Brain pericyte (primary cell): Measurements from ENCODE around the gene IGF2R.
"Not testable (repeated sequence)": the region's sequence is repeated elsewhere in the genome, so short reads cannot be mapped to it uniquely, and the experiment has no call there.

ENCODE experiments used
- DNase-seq: peaks from one replicate; pipeline ENCODE4 v3.0.0-alpha.2; 2012; ENCODE audit warnings: low read depth, low spot score

IGF2R gene

GRCh38 chr6:159953091-159953601 is 15.7 kb upstream of the IGF2R start:
- no peak for DNase-seq

DNA sequence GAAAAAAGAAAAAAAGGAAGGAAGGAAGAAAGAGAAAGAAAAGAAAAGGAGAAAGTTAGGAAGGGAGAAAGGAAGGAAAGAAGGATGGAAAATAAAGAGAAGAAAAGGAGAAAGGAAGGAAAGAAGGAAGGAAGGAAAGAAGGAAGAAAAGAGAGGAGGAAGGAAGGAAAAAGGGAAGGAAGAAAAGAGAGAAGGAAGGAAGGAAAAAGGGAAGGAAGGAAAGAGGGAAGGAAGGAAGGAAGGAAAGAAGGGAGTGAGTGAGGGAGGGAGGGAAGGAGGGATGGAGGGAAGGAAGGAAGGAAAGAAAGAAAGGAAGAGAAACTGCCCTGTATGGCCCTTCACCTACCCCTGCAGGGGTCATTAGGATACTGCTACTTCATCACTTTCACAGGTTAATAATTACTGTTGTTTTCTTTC is 12.9 kb upstream of the IGF2R start:
- no peak for DNase-seq

- no peak for DNase-seq
These were observed 11.7 kb upstream of the IGF2R start for GRCh38 chr6:159957071-159957673.

DNA sequence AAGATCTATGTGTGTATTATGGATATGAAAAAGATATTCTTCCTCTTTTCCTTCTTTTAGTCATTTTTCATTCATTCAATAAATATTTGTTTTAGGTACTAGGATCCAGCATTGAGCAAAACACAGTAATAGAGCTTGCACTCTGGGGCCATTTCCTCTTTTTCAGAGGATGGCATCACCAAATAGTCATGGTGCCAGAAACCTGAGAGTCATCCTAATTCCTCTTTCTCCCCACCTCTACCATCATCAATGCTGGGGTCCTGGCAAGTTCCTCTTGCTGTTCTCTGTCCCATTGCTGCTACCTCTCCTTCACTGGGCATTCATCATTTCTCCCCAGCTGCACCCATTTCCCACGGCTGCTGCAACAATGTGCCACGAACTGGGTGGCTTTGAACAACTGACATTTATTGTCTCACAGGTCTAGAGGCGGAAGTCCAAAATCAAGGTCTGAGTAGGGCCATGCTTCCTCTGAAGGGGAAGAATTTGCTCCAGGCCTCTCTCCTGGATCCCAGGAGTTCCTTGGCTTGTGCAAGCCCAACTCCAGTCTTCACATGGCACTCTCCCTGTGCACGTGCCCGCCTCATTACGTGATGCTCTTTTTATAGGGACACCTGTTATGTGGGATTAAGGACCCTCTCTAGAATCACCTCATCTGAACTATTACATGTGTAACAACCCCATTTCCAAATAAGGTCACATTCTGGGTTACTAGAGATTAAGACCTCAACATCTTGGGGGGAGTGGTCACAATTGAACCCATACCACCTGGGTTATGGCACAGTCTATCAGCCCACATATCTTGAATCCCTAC is 9.5 kb upstream of the IGF2R start:
- no peak for DNase-seq

DNA sequence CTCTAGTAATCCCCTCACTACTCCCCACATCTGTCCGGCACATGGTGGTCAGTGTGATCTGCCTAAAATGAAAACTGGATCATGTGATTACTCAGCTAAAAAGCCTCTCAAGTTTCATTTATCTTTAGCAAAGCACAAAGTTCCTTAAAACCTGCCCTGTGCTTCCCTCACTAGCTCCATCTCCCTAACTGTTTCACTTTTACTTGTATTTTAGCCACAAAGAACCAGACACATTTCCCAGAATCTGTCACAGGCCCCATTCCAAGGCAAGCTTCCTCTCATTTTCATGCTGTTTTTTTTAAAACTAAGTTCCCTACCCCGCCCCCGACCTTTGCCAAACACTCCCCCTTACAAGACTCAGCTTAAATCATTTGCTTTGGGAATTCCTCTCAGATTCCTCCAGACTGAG is 8.9 kb upstream of the IGF2R start:
- DNase-seq, result no peak

- no peak for DNase-seq
These were observed 8.4 kb upstream of the IGF2R start for GRCh38 chr6:159960485-159960884.

GRCh38 chr6:159961528-159961927 is 7.4 kb upstream of the IGF2R start:
- DNase-seq, result no peak

DNA sequence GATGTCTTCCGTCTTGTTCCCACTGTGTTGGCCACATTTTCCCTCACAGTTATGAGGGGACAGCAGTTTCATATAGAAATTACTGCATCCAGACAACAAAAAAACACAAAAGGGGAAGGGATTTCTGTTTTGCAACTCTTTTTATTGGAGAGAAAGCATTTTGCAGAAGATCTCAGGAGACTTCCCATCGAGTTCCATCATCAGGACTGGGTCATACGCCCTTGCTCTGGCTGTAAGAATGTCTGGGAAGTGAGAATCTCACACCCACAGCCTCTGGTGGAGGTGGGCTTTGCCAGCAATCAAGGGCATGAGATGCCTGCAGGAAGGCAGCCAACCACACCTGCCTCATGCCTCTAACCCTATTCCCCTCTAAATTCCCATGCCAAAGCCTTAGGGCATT is 5.8 kb upstream of the IGF2R start:
- DNase-seq, result no peak

GRCh38 chr6:159964046-159964445 is 4.8 kb upstream of the IGF2R start:
- no peak for DNase-seq

- no peak for DNase-seq
These were observed 2.5 kb upstream of the IGF2R start for GRCh38 chr6:159966339-159966738.

- no peak for DNase-seq
These were observed 1.9 kb upstream of the IGF2R start for GRCh38 chr6:159966981-159967380.

- not testable (repeated sequence) for DNase-seq
These were observed 1.3 kb upstream of the IGF2R start for GRCh38 chr6:159967621-159968020.

DNA sequence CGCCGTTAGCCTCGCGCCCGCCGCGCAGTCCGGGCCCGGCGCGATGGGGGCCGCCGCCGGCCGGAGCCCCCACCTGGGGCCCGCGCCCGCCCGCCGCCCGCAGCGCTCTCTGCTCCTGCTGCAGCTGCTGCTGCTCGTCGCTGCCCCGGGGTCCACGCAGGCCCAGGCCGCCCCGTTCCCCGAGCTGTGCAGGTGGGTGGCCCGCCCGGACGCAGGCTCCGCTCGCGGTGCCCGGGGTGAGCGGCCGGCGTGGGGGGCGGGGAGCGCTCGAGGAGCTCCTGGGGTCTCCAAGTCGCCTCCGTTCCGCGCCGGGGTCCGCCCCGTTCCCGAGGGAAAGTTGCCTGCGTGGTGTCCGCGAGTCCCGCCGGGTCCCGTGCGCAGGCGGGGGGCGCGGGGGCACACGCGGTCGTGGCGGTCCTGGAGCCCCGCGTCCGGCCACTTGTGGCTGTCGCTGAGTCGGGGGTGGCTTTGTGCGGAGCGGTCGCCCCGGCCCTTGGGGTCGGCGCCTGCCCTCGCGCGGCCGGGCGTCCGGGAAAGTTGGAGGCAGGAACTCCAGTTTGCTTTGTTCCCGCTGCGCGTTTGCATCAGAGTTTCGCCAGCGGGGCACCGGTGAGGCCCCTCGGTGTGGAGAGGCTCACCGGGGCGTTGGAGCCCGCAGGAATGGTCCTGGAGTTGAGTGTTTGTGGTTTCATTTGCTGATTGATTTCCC is 476 bp downstream of the IGF2R start:
- no peak for DNase-seq

GRCh38 chr6:159969921-159970320 is 1.0 kb downstream of the IGF2R start:
- DNase-seq, result no peak

DNA sequence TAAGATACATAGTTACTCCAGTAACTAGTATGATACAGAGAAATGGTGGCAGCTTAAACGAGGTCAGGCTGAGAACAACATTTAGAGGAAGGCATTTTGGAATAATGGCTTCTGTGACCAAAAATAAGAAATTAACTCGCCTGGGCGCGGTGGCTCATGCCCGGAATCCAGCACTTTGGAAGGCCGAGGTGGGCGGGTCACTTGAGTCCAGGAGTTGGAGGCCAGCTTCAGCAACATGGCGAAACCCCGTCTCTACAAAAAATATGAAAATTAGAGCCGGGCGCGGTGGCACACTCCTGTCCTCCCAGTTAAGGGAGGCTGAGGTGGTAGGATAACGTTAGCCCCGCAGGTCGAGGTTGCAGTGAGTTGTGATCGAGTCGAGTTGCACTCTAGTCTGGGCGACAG is 1.8 kb downstream of the IGF2R start:
- no peak for DNase-seq

- no peak for DNase-seq
These were observed 2.7 kb downstream of the IGF2R start for GRCh38 chr6:159971341-159972178.

DNA sequence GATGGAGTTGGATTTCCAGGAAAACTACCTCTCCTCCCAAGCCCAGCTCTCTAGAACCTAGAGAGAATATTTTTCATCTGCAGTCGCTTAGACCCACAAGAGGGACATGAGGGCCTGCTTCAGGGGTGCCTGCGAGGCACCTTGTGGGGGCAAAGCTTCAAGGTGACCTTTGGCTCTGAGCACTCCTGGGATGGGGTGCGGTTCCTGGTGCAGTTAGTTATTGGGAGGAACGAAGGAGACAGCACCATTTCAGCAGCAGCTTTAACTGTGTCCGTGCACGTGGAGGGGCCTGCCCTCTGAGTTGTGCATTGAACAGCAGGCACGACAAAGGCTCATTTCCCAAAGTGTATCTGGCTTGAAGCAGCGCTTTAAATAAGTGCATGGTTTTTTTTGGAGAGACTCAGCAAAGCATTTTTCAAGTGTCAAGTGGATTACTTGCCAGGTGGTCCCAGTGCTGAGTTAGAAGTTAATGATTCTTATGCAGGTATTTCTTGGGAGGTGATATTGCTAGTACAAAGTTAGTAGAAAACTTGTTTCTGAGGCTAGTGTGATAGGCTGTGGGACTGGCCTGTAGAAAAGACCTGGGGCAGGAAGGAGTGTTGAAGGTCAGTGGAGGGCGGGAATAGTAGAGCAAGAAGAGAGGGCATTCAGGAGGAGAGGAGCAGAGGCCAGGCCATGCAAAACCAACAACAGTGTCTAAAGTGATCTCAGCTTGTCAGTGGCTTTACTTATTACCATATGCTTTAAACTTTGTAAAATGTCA is 3.8 kb downstream of the IGF2R start:
- no peak for DNase-seq

- DNase-seq, result no peak
These were observed 4.5 kb downstream of the IGF2R start for GRCh38 chr6:159973406-159973805.

DNA sequence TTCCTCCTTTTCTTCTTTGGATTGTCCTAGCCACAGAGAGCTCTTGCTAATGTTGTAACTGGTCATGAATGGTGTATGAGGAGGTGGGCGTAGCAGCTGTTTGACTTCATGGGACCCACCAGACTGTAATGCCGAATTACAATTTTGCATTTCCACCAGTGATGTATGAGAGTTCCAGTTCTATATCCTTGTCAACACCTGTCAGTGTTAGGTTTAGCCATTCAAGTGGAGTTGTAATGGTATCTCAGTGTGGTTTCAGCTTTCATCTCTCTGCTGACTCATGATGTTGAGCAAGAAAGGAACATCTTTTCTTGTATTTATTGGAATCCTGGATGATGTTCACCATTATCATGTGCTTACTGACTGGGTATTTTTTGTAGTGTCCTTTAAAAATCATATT is 5.1 kb downstream of the IGF2R start:
- no peak for DNase-seq

GRCh38 chr6:159974932-159975331 is 6.0 kb downstream of the IGF2R start:
- DNase-seq, result no peak
